HepG2 (cell line): ENCODE measurements around the gene CALY. TPM values are rescaled to one million over a fixed set of nuclear protein-coding genes. Genes with fewer than 3 reads are reported as not detected.

ENCODE experiments used
- ATAC-seq: fragments of 200-7000 bp; cut with Tn5 transposase; 3 replicates; pipeline ENCODE4 v1.9.1; 2020; ENCODE audit warnings: mild to moderate bottlenecking, moderate library complexity
- BruUV-seq: library from RNA; stranded (reverse); fragments of 400-500 nt; replicated peaks from 2 replicates; lab custom pipeline; 2021; lab: Mats Ljungman, UMichigan
- CTCF ChIA-PET: fragments of 300-600 bp; formaldehyde crosslinking; extraction: SDS; loops from one replicate; lab custom pipeline; 2021; ENCODE audit warnings: low total read pairs, inconsistent platforms, low intra/inter-chr PET ratio; lab: Yijun Ruan, JAX
- POLR2A ChIA-PET: fragments of 350-600 bp; sonication (Branson Sonifier 250); formaldehyde crosslinking; loops from one replicate; lab custom pipeline; 2020; ENCODE audit warnings: antibody characterized with exemption, inconsistent platforms; lab: Yijun Ruan, JAX
- DNase-seq: peaks from one replicate; pipeline ENCODE4 v3.0.0-alpha.2; 2015; ENCODE audit warnings: low spot score
- FAIRE-seq: peaks from 3 replicates; lab custom pipeline; 2011; peaks lifted over from hg19 to GRCh38; lab: Jason Lieb, UNC
- H2AFZ ChIP-seq: one replicate; pipeline ENCODE4 v1.6.1; 2011; ENCODE audit warnings: low read length, inconsistent platforms
- H3K27ac ChIP-seq: fragments of 300-600 bp; 3 replicates; pipeline ENCODE4 v1.8.0; 2011; ENCODE audit warnings: mixed run types, mild to moderate bottlenecking, mixed read lengths, low read length, inconsistent platforms; ENCODE audit not compliant: insufficient read depth; ENCODE audit errors: extremely low read length
- H3K27me3 ChIP-seq, 2 experiments: fragments of 200-600 bp in 1 of 2; 2 replicates in 1 of 2; 3 replicates in 1 of 2; pipeline versions ENCODE4 v1.6.0 to v1.8.0; 2011; ENCODE audit warnings: low read length in 2 of 2, mild to moderate bottlenecking in 2 of 2, moderate library complexity in 2 of 2, inconsistent platforms in 1 of 2; ENCODE audit not compliant: insufficient read depth in 2 of 2, control insufficient read depth in 1 of 2
- H3K36me3 ChIP-seq, 2 experiments: fragments of 200-600 bp in 1 of 2; replicated peaks in 1 of 2; 2 replicates in 1 of 2; 3 replicates in 1 of 2; pipeline versions ENCODE4 v1.5.1 to v1.8.0; 2011; ENCODE audit warnings: low read length in 2 of 2, inconsistent platforms in 1 of 2; ENCODE audit not compliant: insufficient read depth in 2 of 2, control insufficient read depth in 1 of 2
- H3K4me1 ChIP-seq: 2 replicates; pipeline ENCODE4 v1.5.1; 2012; ENCODE audit warnings: low read length, inconsistent platforms; ENCODE audit not compliant: insufficient read depth
- H3K4me2 ChIP-seq: 2 replicates; pipeline ENCODE4 v1.6.0; 2011; ENCODE audit warnings: low read depth, low read length, inconsistent platforms
- H3K4me3 ChIP-seq, 3 experiments: fragments of 200-600 bp in 1 of 3; sonication (generic), shearing (Covaris generic) in 1 of 3; replicated peaks in 1 of 3; 2 replicates each; pipeline ENCODE4 v1.5.1; 2011 to 2016; ENCODE audit warnings: low read length in 3 of 3, inconsistent platforms in 2 of 3, low read depth in 2 of 3, mild to moderate bottlenecking in 2 of 3, control low read depth in 1 of 3, mixed read lengths in 1 of 3; ENCODE audit not compliant: insufficient read depth in 1 of 3
- H3K79me2 ChIP-seq: one replicate; pipeline ENCODE4 v1.6.1; 2011; ENCODE audit warnings: low read length, inconsistent platforms; ENCODE audit not compliant: insufficient read depth
- H3K9ac ChIP-seq: 2 replicates; pipeline ENCODE4 v1.6.0; 2011; ENCODE audit warnings: mild to moderate bottlenecking, low read depth, low read length, inconsistent platforms; ENCODE audit not compliant: insufficient read depth
- H3K9me3 ChIP-seq: 2 replicates; pipeline ENCODE4 v1.5.1; 2012; ENCODE audit warnings: mild to moderate bottlenecking, low read length
- H4K20me1 ChIP-seq: 2 replicates; pipeline ENCODE4 v1.6.0; 2011; ENCODE audit warnings: inconsistent platforms, mild to moderate bottlenecking, low read length, moderate library complexity; ENCODE audit not compliant: insufficient read depth
- ARID2 ChIP-seq: sonication (generic); formaldehyde crosslinking; IDR thresholded peaks from 2 replicates; pipeline ENCODE4 v1.8.1; 2022; ENCODE audit warnings: mild to moderate bottlenecking, missing genetic modification reagents, borderline replicate concordance
- DPF2 ChIP-seq: sonication (generic); formaldehyde crosslinking; IDR thresholded peaks from 2 replicates; pipeline ENCODE4 v1.4.0; 2020; ENCODE audit warnings: mild to moderate bottlenecking, low read depth, missing genetic modification reagents, borderline replicate concordance
- MAZ ChIP-seq, 2 experiments: sonication (generic) in 1 of 2; formaldehyde crosslinking in 1 of 2; IDR thresholded peaks; 2 replicates each; pipeline versions ENCODE4 v1.5.0 to v1.6.1; 2012 to 2020; ENCODE audit warnings: low read depth in 2 of 2, mild to moderate bottlenecking in 2 of 2, borderline replicate concordance in 1 of 2, improper control_type of control experiment in 1 of 2, low read length in 1 of 2, missing genetic modification reagents in 1 of 2, moderate library complexity in 1 of 2
- NFATC3 ChIP-seq: sonication (generic); formaldehyde crosslinking; IDR thresholded peaks from 2 replicates; pipeline ENCODE4 v1.5.1; 2020; ENCODE audit warnings: mild to moderate bottlenecking, missing genetic modification reagents
- NONO ChIP-seq, 2 experiments: fragments of 450-650 bp in 1 of 2; sonication (generic) in 1 of 2; formaldehyde crosslinking in 1 of 2; IDR thresholded peaks in 1 of 2; conservative IDR thresholded peaks in 1 of 2; 2 replicates each; pipeline versions ENCODE4 v1.6.1 to v1.8.0; 2017 to 2022; ENCODE audit warnings: mild to moderate bottlenecking in 1 of 2, missing genetic modification reagents in 1 of 2, moderate library complexity in 1 of 2
- ZFP36L1 ChIP-seq: sonication (generic); formaldehyde crosslinking; IDR thresholded peaks from 2 replicates; pipeline ENCODE4 v1.8.0; 2022; ENCODE audit warnings: mild to moderate bottlenecking, missing genetic modification reagents, moderate library complexity
- ZFP36L2 ChIP-seq: sonication (generic); formaldehyde crosslinking; IDR thresholded peaks from 2 replicates; pipeline ENCODE4 v1.4.0; 2020; ENCODE audit warnings: missing genetic modification reagents
- ZNF501 ChIP-seq: sonication (generic); formaldehyde crosslinking; IDR thresholded peaks from 2 replicates; pipeline ENCODE4 v1.5.1; 2020; ENCODE audit warnings: mild to moderate bottlenecking, moderate library complexity, missing genetic modification reagents
- ZNF589 ChIP-seq: sonication (generic); formaldehyde crosslinking; conservative IDR thresholded peaks from 2 replicates; pipeline ENCODE4 v1.8.0; 2022; ENCODE audit warnings: mild to moderate bottlenecking, moderate library complexity, missing genetic modification reagents
- ZNF652 ChIP-seq: IDR thresholded peaks from 2 replicates; pipeline ENCODE4 v1.6.1; 2016; ENCODE audit warnings: low read depth, borderline replicate concordance
- WGBS: methylation state at CpG from one replicate; pipeline ENCODE4 v1.1.6; 2017; ENCODE audit warnings: low lambda C conversion rate; 5-methylcytosine and 5-hydroxymethylcytosine counted together
- in situ Hi-C: cut with HindIII; loops from 2 replicates; pipeline ENCODE4 v1.10.0; 2017; ENCODE audit warnings: low pct_unique_long_range_greater_than_20kb; ENCODE audit not compliant: extremely low pct_ligation_motif_present
- intact Hi-C: fragments of 100-400 bp; cut with micrococcal nuclease; formaldehyde crosslinking; loops from one replicate; pipeline ENCODE4 v1.10.0; 2022; ENCODE audit not compliant: unreplicated experiment
- polyA plus RNA-seq, 8 experiments: library from polyadenylated mRNA; depleted of rRNA in 3 of 8; stranded (reverse) in 7 of 8; unstranded in 1 of 8; fragments of >200 nt; fragmentation: Illumina TruSeq in 4 of 8; extraction: Trizol in 4 of 8; gene quantifications; 2 replicates each; pipeline versions ENCODE4 v1.2.1 to v1.2.3, GENCODE V29; 2011 to 2016; ENCODE audit warnings: low read depth in 4 of 8, missing spikeins in 1 of 8, mixed read lengths in 1 of 8; ENCODE audit not compliant: insufficient read depth in 1 of 8
- total RNA-seq, 5 experiments: library from RNA; depleted of rRNA; stranded (reverse); fragments of >200 nt; fragmentation: Illumina TruSeq; extraction: Trizol; gene quantifications; 2 replicates each; pipeline ENCODE4 v1.2.3, GENCODE V29; 2016; ENCODE audit warnings: low read depth in 1 of 5
- TF ChIP-seq, protein P1 (sequence below): sonication (generic); formaldehyde crosslinking; IDR thresholded peaks from 2 replicates; pipeline ENCODE4 v1.8.1; 2023; ENCODE audit warnings: missing genetic modification reagents, inconsistent platforms, borderline replicate concordance
- TF ChIP-seq, protein P2 (sequence below): sonication (generic); formaldehyde crosslinking; IDR thresholded peaks from 2 replicates; pipeline ENCODE4 v1.4.0; 2020; ENCODE audit warnings: mild to moderate bottlenecking, low read depth, missing genetic modification reagents
- TF ChIP-seq, protein P3 (sequence below): sonication (generic); formaldehyde crosslinking; IDR thresholded peaks from 2 replicates; pipeline ENCODE4 v1.4.0; 2020; ENCODE audit warnings: mild to moderate bottlenecking, missing genetic modification reagents
- TF ChIP-seq, protein P4 (sequence below): sonication (generic); formaldehyde crosslinking; IDR thresholded peaks from 2 replicates; pipeline ENCODE4 v1.5.0; 2020; ENCODE audit warnings: mild to moderate bottlenecking, missing genetic modification reagents, borderline replicate concordance

The CALY gene
- total and polyA plus RNA-seq, 2 of the 13 experiments (the other 11 are each of a cell fraction or from before 2014, with no cell fraction given), result 0.08 TPM; not detected in 1

DNA sequence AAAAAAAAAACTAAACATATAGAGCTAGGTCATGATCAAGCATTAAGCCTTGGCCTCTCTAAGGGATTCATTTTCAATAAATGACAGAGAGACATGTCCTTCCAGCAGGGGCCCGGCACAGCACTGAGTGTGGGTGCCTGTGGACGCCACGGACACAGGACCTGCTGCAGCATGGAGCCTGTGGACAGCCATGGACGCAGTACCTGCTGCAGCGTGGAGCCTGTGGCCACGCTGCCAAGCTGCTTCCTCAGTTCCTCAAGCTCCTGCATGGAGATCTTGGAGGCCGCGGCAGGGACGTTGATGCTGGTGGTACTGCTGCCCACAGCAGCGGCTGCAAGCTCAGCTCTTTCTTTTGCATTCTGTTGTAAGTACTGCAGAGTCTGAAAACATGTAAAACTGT is 37.5 kb downstream of the CALY start:
- Histone ChIP-seq H4K20me1 (no peaks in the 10 kb centered on the region), H2AFZ (no peak overlapping the region), H3K9ac (no peak overlapping the region), H3K79me2 (peaks cover 8% of the 10 kb centered on the region), H3K27me3 (no peaks in the 10 kb centered on the region), H3K27ac (no peak overlapping the region), H3K36me3 (peaks cover 40 to 68% of the 10 kb centered on the region in 2 experiments), H3K9me3 (no peaks in the 10 kb centered on the region), H3K4me2 (no peak overlapping the region), H3K4me3 (no peak overlapping the region), H3K4me1 (no peaks in the 10 kb centered on the region)
- ATAC-seq (no peak), FAIRE-seq (no peak), DNase-seq (no peak)
- ChIA-PET CTCF (no interaction called here), POLR2A (no interaction called here)
- intact Hi-C loops (no loop called here), in situ Hi-C loops (no loop called here)
- BruUV-seq, result no TSS peak
- WGBS, result 97% methylated on average over 5 of the region's 10 CpGs
- TF ChIP-seq NONO (IDR thresholded peaks at IDR 0.05) (no peak), NONO (CRISPR knock-in tag; conservative IDR thresholded peaks at IDR 0.05) (no peak), ZNF652 (CRISPR knock-in tag) (no peak), ZFP36L2 (CRISPR knock-in tag) (no peak), ZNF589 (CRISPR knock-in tag) (no peak), ZFP36L1 (CRISPR knock-in tag) (no peak), ZNF501 (CRISPR knock-in tag) (no peak), DPF2 (CRISPR knock-in tag) (no peak), MAZ (IDR thresholded peaks at IDR 0.05; ENCODE audit: borderline replicate concordance, low read depth, low read length) (no peak), MAZ (CRISPR knock-in tag; IDR thresholded peaks at IDR 0.05; ENCODE audit: low read depth) (no peak), ARID2 (CRISPR knock-in tag) (no peak), NFATC3 (CRISPR knock-in tag) (no peak)
- TF ChIP-seq, protein P1, sequence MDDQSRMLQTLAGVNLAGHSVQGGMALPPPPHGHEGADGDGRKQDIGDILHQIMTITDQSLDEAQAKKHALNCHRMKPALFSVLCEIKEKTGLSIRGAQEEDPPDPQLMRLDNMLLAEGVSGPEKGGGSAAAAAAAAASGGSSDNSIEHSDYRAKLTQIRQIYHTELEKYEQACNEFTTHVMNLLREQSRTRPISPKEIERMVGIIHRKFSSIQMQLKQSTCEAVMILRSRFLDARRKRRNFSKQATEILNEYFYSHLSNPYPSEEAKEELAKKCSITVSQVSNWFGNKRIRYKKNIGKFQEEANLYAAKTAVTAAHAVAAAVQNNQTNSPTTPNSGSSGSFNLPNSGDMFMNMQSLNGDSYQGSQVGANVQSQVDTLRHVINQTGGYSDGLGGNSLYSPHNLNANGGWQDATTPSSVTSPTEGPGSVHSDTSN (CRISPR knock-in tag), result no peak
- TF ChIP-seq, protein P2, sequence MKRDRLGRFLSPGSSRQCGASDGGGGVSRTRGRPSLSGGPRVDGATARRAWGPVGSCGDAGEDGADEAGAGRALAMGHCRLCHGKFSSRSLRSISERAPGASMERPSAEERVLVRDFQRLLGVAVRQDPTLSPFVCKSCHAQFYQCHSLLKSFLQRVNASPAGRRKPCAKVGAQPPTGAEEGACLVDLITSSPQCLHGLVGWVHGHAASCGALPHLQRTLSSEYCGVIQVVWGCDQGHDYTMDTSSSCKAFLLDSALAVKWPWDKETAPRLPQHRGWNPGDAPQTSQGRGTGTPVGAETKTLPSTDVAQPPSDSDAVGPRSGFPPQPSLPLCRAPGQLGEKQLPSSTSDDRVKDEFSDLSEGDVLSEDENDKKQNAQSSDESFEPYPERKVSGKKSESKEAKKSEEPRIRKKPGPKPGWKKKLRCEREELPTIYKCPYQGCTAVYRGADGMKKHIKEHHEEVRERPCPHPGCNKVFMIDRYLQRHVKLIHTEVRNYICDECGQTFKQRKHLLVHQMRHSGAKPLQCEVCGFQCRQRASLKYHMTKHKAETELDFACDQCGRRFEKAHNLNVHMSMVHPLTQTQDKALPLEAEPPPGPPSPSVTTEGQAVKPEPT (CRISPR knock-in tag), result no peak
- TF ChIP-seq, protein P3, sequence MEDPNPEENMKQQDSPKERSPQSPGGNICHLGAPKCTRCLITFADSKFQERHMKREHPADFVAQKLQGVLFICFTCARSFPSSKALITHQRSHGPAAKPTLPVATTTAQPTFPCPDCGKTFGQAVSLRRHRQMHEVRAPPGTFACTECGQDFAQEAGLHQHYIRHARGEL (CRISPR knock-in tag), result no peak
- TF ChIP-seq, protein P4, sequence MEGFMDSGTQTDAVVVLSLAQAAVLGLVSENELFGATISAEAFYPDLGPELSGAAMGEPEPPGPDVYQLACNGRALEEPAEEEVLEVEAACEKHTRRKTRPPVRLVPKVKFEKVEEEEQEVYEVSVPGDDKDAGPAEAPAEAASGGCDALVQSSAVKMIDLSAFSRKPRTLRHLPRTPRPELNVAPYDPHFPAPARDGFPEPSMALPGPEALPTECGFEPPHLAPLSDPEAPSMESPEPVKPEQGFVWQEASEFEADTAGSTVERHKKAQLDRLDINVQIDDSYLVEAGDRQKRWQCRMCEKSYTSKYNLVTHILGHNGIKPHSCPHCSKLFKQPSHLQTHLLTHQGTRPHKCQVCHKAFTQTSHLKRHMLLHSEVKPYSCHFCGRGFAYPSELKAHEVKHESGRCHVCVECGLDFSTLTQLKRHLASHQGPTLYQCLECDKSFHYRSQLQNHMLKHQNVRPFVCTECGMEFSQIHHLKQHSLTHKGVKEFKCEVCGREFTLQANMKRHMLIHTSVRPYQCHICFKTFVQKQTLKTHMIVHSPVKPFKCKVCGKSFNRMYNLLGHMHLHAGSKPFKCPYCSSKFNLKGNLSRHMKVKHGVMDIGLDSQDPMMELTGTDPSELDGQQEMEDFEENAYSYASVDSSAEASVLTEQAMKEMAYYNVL (CRISPR knock-in tag), result no peak
